HepG2 (cell line): Measurements from ENCODE around the gene FMNL2. TPM values are rescaled to one million over a fixed set of nuclear protein-coding genes. Genes with fewer than 3 reads are reported as not detected.

Source experiments
- CBX1 ChIP-seq: IDR thresholded peaks from one replicate; pipeline ENCODE4 v1.6.1; 2016; ENCODE audit warnings: antibody characterized with exemption, low read depth
- CERS6 ChIP-seq: sonication (generic); formaldehyde crosslinking; IDR thresholded peaks from 2 replicates; pipeline ENCODE4 v1.5.0; 2020; ENCODE audit warnings: missing genetic modification reagents
- CHD2 ChIP-seq: IDR thresholded peaks from 2 replicates; pipeline ENCODE4 v1.6.1; 2011; ENCODE audit warnings: low read depth, low read length, improper control_type of control experiment
- CSRNP2 ChIP-seq: sonication (generic); formaldehyde crosslinking; conservative IDR thresholded peaks from 2 replicates; pipeline ENCODE4 v1.8.0; 2022; ENCODE audit warnings: low read depth, missing genetic modification reagents
- HIVEP1 ChIP-seq: sonication (generic); formaldehyde crosslinking; IDR thresholded peaks from 2 replicates; pipeline ENCODE4 v1.4.0; 2020; ENCODE audit warnings: mild to moderate bottlenecking, missing genetic modification reagents
- KDM1A ChIP-seq: IDR thresholded peaks from 2 replicates; pipeline ENCODE4 v1.6.1; 2016; ENCODE audit warnings: missing compliant biosample characterization
- MLX ChIP-seq: IDR thresholded peaks from 2 replicates; pipeline ENCODE4 v1.6.1; 2016
- NR3C1 ChIP-seq: sonication (generic); formaldehyde crosslinking; IDR thresholded peaks from 2 replicates; pipeline ENCODE4 v1.4.0; 2020; ENCODE audit warnings: missing genetic modification reagents
- PATZ1 ChIP-seq: sonication (generic); formaldehyde crosslinking; IDR thresholded peaks from 2 replicates; pipeline ENCODE4 v1.4.0; 2020; ENCODE audit warnings: missing genetic modification reagents
- PCBP2 ChIP-seq: fragments of 200-400 bp; formaldehyde crosslinking; optimal IDR thresholded peaks from 2 replicates; pipeline ENCODE3; 2018; ENCODE audit warnings: low read length, low read depth; ENCODE audit not compliant: poor library complexity, severe bottlenecking
- STAT6 ChIP-seq: sonication (generic); formaldehyde crosslinking; IDR thresholded peaks from 2 replicates; pipeline ENCODE4 v1.4.0; 2020; ENCODE audit warnings: missing genetic modification reagents, mild to moderate bottlenecking, borderline replicate concordance
- TEAD3 ChIP-seq: optimal IDR thresholded peaks from 2 replicates; pipeline ENCODE3; 2016; ENCODE audit warnings: borderline replicate concordance
- YEATS2 ChIP-seq: sonication (generic); formaldehyde crosslinking; IDR thresholded peaks from 2 replicates; pipeline ENCODE4 v1.4.0; 2020; ENCODE audit warnings: missing genetic modification reagents, borderline replicate concordance
- ZNF281 ChIP-seq: sonication (generic); formaldehyde crosslinking; IDR thresholded peaks from 2 replicates; pipeline ENCODE4 v1.4.0; 2020; ENCODE audit warnings: missing genetic modification reagents, borderline replicate concordance
- polyA plus RNA-seq, 8 experiments: library from polyadenylated mRNA; depleted of rRNA in 3 of 8; stranded (reverse) in 7 of 8; unstranded in 1 of 8; fragments of >200 nt; fragmentation: Illumina TruSeq in 4 of 8; extraction: Trizol in 4 of 8; gene quantifications; 2 replicates each; pipeline versions ENCODE4 v1.2.1 to v1.2.3, GENCODE V29; 2011 to 2016; ENCODE audit warnings: low read depth in 4 of 8, missing spikeins in 1 of 8, mixed read lengths in 1 of 8; ENCODE audit not compliant: insufficient read depth in 1 of 8
- total RNA-seq, 5 experiments: library from RNA; depleted of rRNA; stranded (reverse); fragments of >200 nt; fragmentation: Illumina TruSeq; extraction: Trizol; gene quantifications; 2 replicates each; pipeline ENCODE4 v1.2.3, GENCODE V29; 2016; ENCODE audit warnings: low read depth in 1 of 5

Gene FMNL2
- total and polyA plus RNA-seq, 2 of the 13 experiments (the other 11 are each of a cell fraction or from before 2014, with no cell fraction given) = 66.5 to 67.7 TPM

- no peak for TF ChIP-seq CERS6 (CRISPR knock-in tag)
- peak; percentile 71; the same call in 1 of the 2 replicates for TF ChIP-seq PATZ1 (CRISPR knock-in tag)
- peak; percentile 99 for TF ChIP-seq KDM1A (CRISPR knock-in tag)
- peak; percentile 90 for TF ChIP-seq CBX1
- TF ChIP-seq STAT6 (CRISPR knock-in tag) = peak; percentile 83; the same call in 1 of the 2 replicates
- TF ChIP-seq HIVEP1 (CRISPR knock-in tag) = no peak
- peak; percentile 63; the same call in 1 of the 2 replicates for TF ChIP-seq YEATS2 (CRISPR knock-in tag)
- no peak for TF ChIP-seq PCBP2
- TF ChIP-seq CHD2 = no peak
- TF ChIP-seq ZNF281 = peak; percentile 48; the same call in 1 of the 2 replicates
- TF ChIP-seq MLX (CRISPR knock-in tag) = peak; percentile 87
- no peak for TF ChIP-seq CSRNP2
- peak; percentile 94 for TF ChIP-seq TEAD3 (CRISPR knock-in tag)
- no peak for TF ChIP-seq NR3C1
Measured at GRCh38 chr2:152405206-152406118, 70.5 kb downstream of the FMNL2 start (continued).
